GM21447 (cell line): ENCODE measurements around the gene VPS8.
A peak's percentile ranks its signal among the peaks of the same experiment; 100 is the strongest.

Experiments
- ATAC-seq: cut with Tn5 transposase; IDR thresholded peaks from one replicate; pipeline ENCODE4 v1.9.1; 2021; ENCODE audit not compliant: unreplicated experiment

VPS8 gene

GRCh38 chr3:184811999-184812661 is at the start of gene VPS8:
TSS of gene VPS8 (plus strand) at chr3:184812166. CDS start at chr3:184824633, 12,467 bp downstream.
- ATAC-seq = peak; percentile 87

GRCh38 chr3:184764191-184764590 is 47.8 kb upstream of the VPS8 start:
- no peak for ATAC-seq

- no peak for ATAC-seq
These were observed 46.8 kb upstream of the VPS8 start for GRCh38 chr3:184765047-184765729.

- peak; percentile 87 for ATAC-seq
These were observed 46.3 kb upstream of the VPS8 start for GRCh38 chr3:184765730-184766074.

- no peak for ATAC-seq
These were observed 45.3 kb upstream of the VPS8 start for GRCh38 chr3:184766555-184767261.

- no peak for ATAC-seq
These were observed 44.6 kb upstream of the VPS8 start for GRCh38 chr3:184767377-184767776.

GRCh38 chr3:184769382-184770170 is 42.4 kb upstream of the VPS8 start:
- ATAC-seq = no peak

GRCh38 chr3:184770541-184770940 is 41.4 kb upstream of the VPS8 start:
- no peak for ATAC-seq

- no peak for ATAC-seq
These were observed 40.5 kb upstream of the VPS8 start for GRCh38 chr3:184771301-184772127.

- ATAC-seq = no peak
These were observed 39.2 kb upstream of the VPS8 start for GRCh38 chr3:184772667-184773272.

- ATAC-seq = no peak
These were observed 38.4 kb upstream of the VPS8 start for GRCh38 chr3:184773283-184774186.

- no peak for ATAC-seq
These were observed 35.0 kb upstream of the VPS8 start for GRCh38 chr3:184776916-184777315.

- peak; percentile 93 for ATAC-seq
These were observed 34.2 kb upstream of the VPS8 start for GRCh38 chr3:184777566-184778356.

GRCh38 chr3:184778426-184779332 is 33.3 kb upstream of the VPS8 start:
- ATAC-seq = no peak

GRCh38 chr3:184780981-184781515 is 30.9 kb upstream of the VPS8 start:
- ATAC-seq = no peak

GRCh38 chr3:184781801-184782200 is 30.2 kb upstream of the VPS8 start:
- ATAC-seq = no peak

GRCh38 chr3:184783319-184783718 is 28.6 kb upstream of the VPS8 start:
- ATAC-seq = no peak
